Upper lobe of right lung (tissue), 1 donor: ENCODE measurements around the gene ABL2. TPM values are rescaled to one million over a fixed set of nuclear protein-coding genes. Genes with fewer than 3 reads are reported as not detected.

Experiments used
- ATAC-seq: fragments of 200-7000 bp; cut with Tn5 transposase; one replicate; pipeline ENCODE4 v1.9.1; 2020; ENCODE audit warnings: mild to moderate bottlenecking, moderate library complexity
- DNase-seq: peaks from one replicate; pipeline ENCODE4 v3.0.0-alpha.2; 2020
- H3K27ac ChIP-seq: fragments of 200-600 bp; one replicate; pipeline ENCODE4 v1.8.0; 2022
- H3K27me3 ChIP-seq: fragments of 200-600 bp; one replicate; pipeline ENCODE4 v1.8.0; 2022; ENCODE audit warnings: mild to moderate bottlenecking
- H3K36me3 ChIP-seq: fragments of 200-600 bp; one replicate; pipeline ENCODE4 v1.8.0; 2022
- H3K4me1 ChIP-seq: fragments of 200-600 bp; one replicate; pipeline ENCODE4 v1.8.0; 2022
- H3K4me3 ChIP-seq: fragments of 200-600 bp; one replicate; pipeline ENCODE4 v1.8.0; 2022; ENCODE audit warnings: mild to moderate bottlenecking
- H3K9me3 ChIP-seq: fragments of 200-600 bp; one replicate; pipeline ENCODE4 v1.8.0; 2022
- CTCF ChIP-seq: fragments of 200-600 bp; IDR thresholded peaks from one replicate; pipeline ENCODE4 v1.8.0; 2022; ENCODE audit warnings: antibody characterized with exemption
- intact Hi-C: fragments of 100-400 bp; cut with DNase I; formaldehyde crosslinking; loops from one replicate; pipeline ENCODE4 v1.11.0; 2022
- total RNA-seq: library from RNA; stranded (reverse); fragmentation: NEBNext Ultra II Directional; extraction: Animal tissue kit (Norgen Biotek cat#: 25700); gene quantifications from one replicate; pipeline ENCODE4 v1.2.1, GENCODE V29; 2021
- donor health status: DM: no; HTN: yes; CAD: no; lungs with severe emphysema.

Gene ABL2
- total RNA-seq, 1 donor from 2014 or later = 32.7 TPM

DNA sequence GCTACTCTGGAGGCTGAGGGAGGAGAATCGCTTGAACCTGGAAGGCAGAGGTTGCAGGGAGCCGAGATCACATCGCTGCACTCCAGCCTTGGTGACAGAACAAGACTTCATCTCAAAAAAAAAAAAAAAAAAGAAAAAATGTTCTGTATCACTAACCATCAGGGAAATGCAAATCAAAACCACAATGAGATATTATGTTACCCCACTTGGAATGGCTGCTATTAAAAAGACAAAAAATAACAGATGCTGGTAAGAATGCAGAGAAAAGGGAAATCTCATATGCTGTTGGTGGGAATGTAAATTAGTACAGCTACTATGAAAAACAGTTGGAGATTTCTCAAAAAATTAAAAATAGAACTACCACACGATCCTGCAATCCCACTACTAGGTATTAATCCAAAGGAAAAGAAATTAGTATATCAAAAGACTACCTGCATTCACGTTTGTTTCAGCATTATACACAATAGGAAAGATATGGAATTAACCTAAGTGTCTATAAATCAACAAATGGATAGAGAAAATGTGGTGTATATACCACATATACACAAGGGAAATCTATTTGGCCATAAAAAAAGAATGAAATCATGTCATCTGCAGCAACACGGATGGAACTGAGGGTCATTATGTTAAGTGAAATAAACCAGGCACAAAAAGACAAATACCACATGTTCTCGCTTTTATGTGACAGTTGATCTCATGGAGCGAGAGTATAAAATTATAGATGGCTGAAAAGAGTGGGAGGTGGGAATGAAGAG lies 62.6 kb downstream of the ABL2 start:
- intact Hi-C loops = no loop called here
- DNase-seq (no peak), ATAC-seq (no peak)
- Histone ChIP-seq H3K9me3 (no peaks in the 10 kb centered on the region), H3K4me3 (no peak overlapping the region), H3K27me3 (no peaks in the 10 kb centered on the region), H3K36me3 (no peaks in the 10 kb centered on the region), H3K27ac (no peak overlapping the region), H3K4me1 (no peaks in the 10 kb centered on the region)
- no peak for TF ChIP-seq CTCF

GRCh38 chr1:179164494-179164893 lies 65.0 kb downstream of the ABL2 start:
- TF ChIP-seq CTCF = no peak

DNA sequence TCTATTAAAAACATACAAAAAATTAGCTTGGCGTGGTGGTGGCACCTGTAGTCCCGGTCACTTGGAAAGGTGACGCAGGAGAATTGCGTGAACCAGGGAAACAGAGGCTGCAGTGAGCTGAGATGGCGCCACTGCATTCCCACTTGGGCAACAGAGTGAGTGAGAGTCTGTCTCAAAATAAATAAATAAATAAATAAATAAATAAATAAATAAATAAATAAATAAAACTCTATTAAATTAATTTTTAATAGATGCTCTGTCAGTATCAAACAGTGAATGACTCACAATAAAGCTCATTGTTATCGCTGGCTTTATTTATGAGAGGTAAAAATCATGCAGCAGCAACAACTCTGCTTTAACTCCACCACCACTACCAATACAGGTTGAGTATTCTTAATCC lies 72.8 kb downstream of the ABL2 start:
- no peak overlapping the region for H3K27ac ChIP-seq
- no peak for ATAC-seq
- H3K4me3 ChIP-seq = no peak overlapping the region
- H3K27me3 ChIP-seq = no peaks in the 10 kb centered on the region
- H3K4me1 ChIP-seq = no peaks in the 10 kb centered on the region
- DNase-seq = no peak
- TF ChIP-seq CTCF = no peak
- H3K36me3 ChIP-seq = no peaks in the 10 kb centered on the region
- intact Hi-C loops = no loop called here
- no peaks in the 10 kb centered on the region for H3K9me3 ChIP-seq

More at GRCh38 chr1:179164494-179164893, 65.0 kb downstream of the ABL2 start:
- Histone ChIP-seq H3K4me1 (no peaks in the 10 kb centered on the region), H3K27me3 (no peaks in the 10 kb centered on the region), H3K36me3 (no peaks in the 10 kb centered on the region), H3K9me3 (no peaks in the 10 kb centered on the region), H3K4me3 (no peak overlapping the region), H3K27ac (no peak overlapping the region)
- ATAC-seq = no peak
- intact Hi-C loops = no loop called here
- DNase-seq = no peak

DNA sequence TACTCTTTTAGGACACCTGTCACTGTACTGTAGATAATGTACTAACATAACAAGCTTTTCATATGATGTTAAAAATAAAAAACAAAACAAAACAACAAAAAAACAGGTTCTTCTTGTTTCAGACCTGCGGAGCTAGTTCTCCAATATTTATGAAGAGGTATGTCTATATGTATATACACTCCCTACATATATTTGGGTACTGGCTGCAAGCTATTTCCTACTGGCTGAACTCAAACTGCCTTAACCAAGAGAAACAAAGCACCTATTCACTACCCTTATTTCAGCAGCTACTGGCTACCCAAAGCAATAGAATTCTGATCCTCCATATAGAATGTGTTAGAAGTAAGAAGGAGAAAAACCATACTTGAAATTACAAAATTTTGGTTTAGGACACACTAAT lies 73.5 kb downstream of the ABL2 start:
- H3K4me1 ChIP-seq = no peaks in the 10 kb centered on the region
- no peaks in the 10 kb centered on the region for H3K27me3 ChIP-seq
- ATAC-seq (no peak), DNase-seq (no peak)
- no peaks in the 10 kb centered on the region for H3K36me3 ChIP-seq
- H3K27ac ChIP-seq = no peak overlapping the region
- intact Hi-C loops = no loop called here
- no peaks in the 10 kb centered on the region for H3K9me3 ChIP-seq
- no peak overlapping the region for H3K4me3 ChIP-seq
- no peak for TF ChIP-seq CTCF

DNA sequence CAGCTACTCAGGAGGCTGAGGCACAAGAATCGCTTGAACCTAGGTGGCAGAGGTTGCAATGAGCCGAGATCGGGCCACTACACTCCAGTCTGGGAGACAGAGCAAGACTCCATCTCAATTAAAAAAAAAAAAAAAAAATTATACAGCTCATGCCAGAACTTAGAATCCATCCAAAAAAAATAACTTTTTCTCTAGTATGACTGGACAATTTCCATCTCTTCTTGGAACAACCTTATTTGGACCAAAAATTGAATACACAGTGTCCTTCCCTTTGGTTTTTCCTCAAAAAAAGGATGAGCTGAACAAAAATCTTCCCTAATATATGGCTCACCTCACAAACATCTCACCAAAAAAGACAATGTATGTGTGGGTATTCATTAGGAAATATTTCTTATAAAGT lies 73.9 kb downstream of the ABL2 start:
- Histone ChIP-seq H3K36me3 (no peaks in the 10 kb centered on the region), H3K9me3 (no peaks in the 10 kb centered on the region), H3K27me3 (no peaks in the 10 kb centered on the region), H3K4me1 (no peaks in the 10 kb centered on the region), H3K27ac (no peak overlapping the region), H3K4me3 (no peak overlapping the region)
- DNase-seq (no peak), ATAC-seq (no peak)
- no peak for TF ChIP-seq CTCF
- intact Hi-C loops = no loop called here

- Histone ChIP-seq H3K4me3 (no peak overlapping the region), H3K27ac (no peak overlapping the region), H3K27me3 (no peaks in the 10 kb centered on the region), H3K9me3 (no peaks in the 10 kb centered on the region), H3K36me3 (no peaks in the 10 kb centered on the region), H3K4me1 (no peaks in the 10 kb centered on the region)
- TF ChIP-seq CTCF = no peak
- intact Hi-C loops = no loop called here
- ATAC-seq = no peak
- DNase-seq = no peak
These were observed 75.0 kb downstream of the ABL2 start for GRCh38 chr1:179154437-179154836.
